Right lobe of liver (tissue), 6 donors: ENCODE data around the gene HHAT. TPM values are rescaled to one million over a fixed set of nuclear protein-coding genes. Genes with fewer than 3 reads are reported as not detected.
A peak's percentile ranks its signal among the peaks of the same experiment; 100 is the strongest.

Source experiments
- ATAC-seq, 4 donors: fragments of 200-7000 bp; cut with Tn5 transposase; one replicate each; pipeline ENCODE4 v1.9.1; 2020; ENCODE audit warnings: mild to moderate bottlenecking in 4 of 4, moderate library complexity in 4 of 4
- DNase-seq, 3 donors: peaks; one replicate each; pipeline ENCODE4 v3.0.0-alpha.2; 2020
- H3K27ac ChIP-seq, 3 donors: fragments of 200-600 bp; one replicate each; pipeline ENCODE4 v1.8.0; 2022
- H3K27me3 ChIP-seq, 2 donors: fragments of 200-600 bp; one replicate each; pipeline ENCODE4 v1.8.0; 2022
- H3K36me3 ChIP-seq, 4 donors: fragments of 200-600 bp; sonication (generic) in 1 of 4; one replicate each; pipeline versions ENCODE4 v1.5.1 to v1.8.0; 2017 to 2022; ENCODE audit warnings: control low read depth in 1 of 4
- H3K4me1 ChIP-seq, 4 donors: fragments of 200-600 bp; sonication (generic) in 1 of 4; one replicate each; pipeline versions ENCODE4 v1.5.1 to v1.8.0; 2017 to 2022; ENCODE audit warnings: control low read depth in 1 of 4
- H3K4me3 ChIP-seq, 3 donors: fragments of 200-600 bp; one replicate each; pipeline ENCODE4 v1.8.0; 2022
- H3K9me3 ChIP-seq, 4 donors: fragments of 200-600 bp; sonication (generic) in 1 of 4; one replicate each; pipeline versions ENCODE4 v1.5.1 to v1.8.0; 2017 to 2022; ENCODE audit warnings: control low read depth in 1 of 4
- POLR2A ChIP-seq: fragments of 450-650 bp; IDR thresholded peaks from one replicate; pipeline ENCODE4 v1.6.1; 2017; ENCODE audit warnings: antibody characterized with exemption, mild to moderate bottlenecking
- WGBS: methylation state at CpG from one replicate; pipeline ENCODE4 v1.1.6; 2018; ENCODE audit warnings: low coverage, low lambda C conversion rate; ENCODE audit not compliant: insufficient coverage; ENCODE audit errors: missing lambda C conversion rate; 5-methylcytosine and 5-hydroxymethylcytosine counted together
- intact Hi-C, 2 donors: fragments of 100-400 bp; cut with DNase I; formaldehyde crosslinking; loops; one replicate each; pipeline versions ENCODE4 v1.11.2 to v1.14.1; 2022
- total RNA-seq, 6 experiments: library from RNA; depleted of rRNA in 2 of 6; stranded (reverse); fragments of >200 nt in 2 of 6; fragmentation: NEBNext Ultra II Directional in 3 of 6; extraction: Animal tissue kit (Norgen Biotek cat#: 25700) in 3 of 6; gene quantifications; one replicate each; pipeline versions ENCODE4 v1.1.0 to v1.2.4, GENCODE V29; 2016 to 2023
- TF ChIP-seq, protein P1 (sequence below), 4 donors: fragments of 200-600 bp in 3 of 4; fragments of 450-650 bp in 1 of 4; IDR thresholded peaks; one replicate each; pipeline versions ENCODE4 v1.5.1 to v1.8.0; 2016 to 2022; ENCODE audit warnings: antibody characterized with exemption in 4 of 4, mild to moderate bottlenecking in 2 of 4
- donor health status: DM: no; HTN: yes; CAD: no.
- donor health status: DM: no; HTN: no; CAD: no.
- donor health status: DM: no; HTN: no; CAD: no.
- donor health status: DM: no; HTN: yes; CAD: no.
- donor health status: DM: no; HTN: yes; CAD: no.

The HHAT gene
- total RNA-seq, 6 experiments from 2014 or later = 2.2 to 4.1 (median 2.7) TPM

- TF ChIP-seq, protein P1, sequence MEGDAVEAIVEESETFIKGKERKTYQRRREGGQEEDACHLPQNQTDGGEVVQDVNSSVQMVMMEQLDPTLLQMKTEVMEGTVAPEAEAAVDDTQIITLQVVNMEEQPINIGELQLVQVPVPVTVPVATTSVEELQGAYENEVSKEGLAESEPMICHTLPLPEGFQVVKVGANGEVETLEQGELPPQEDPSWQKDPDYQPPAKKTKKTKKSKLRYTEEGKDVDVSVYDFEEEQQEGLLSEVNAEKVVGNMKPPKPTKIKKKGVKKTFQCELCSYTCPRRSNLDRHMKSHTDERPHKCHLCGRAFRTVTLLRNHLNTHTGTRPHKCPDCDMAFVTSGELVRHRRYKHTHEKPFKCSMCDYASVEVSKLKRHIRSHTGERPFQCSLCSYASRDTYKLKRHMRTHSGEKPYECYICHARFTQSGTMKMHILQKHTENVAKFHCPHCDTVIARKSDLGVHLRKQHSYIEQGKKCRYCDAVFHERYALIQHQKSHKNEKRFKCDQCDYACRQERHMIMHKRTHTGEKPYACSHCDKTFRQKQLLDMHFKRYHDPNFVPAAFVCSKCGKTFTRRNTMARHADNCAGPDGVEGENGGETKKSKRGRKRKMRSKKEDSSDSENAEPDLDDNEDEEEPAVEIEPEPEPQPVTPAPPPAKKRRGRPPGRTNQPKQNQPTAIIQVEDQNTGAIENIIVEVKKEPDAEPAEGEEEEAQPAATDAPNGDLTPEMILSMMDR (IDR thresholded peaks at IDR 0.05) = no peak
- TF ChIP-seq POLR2A = no peak
- no peak for DNase-seq
Measured at GRCh38 chr1:210384625-210385024, 55.9 kb downstream of the HHAT start.

DNA sequence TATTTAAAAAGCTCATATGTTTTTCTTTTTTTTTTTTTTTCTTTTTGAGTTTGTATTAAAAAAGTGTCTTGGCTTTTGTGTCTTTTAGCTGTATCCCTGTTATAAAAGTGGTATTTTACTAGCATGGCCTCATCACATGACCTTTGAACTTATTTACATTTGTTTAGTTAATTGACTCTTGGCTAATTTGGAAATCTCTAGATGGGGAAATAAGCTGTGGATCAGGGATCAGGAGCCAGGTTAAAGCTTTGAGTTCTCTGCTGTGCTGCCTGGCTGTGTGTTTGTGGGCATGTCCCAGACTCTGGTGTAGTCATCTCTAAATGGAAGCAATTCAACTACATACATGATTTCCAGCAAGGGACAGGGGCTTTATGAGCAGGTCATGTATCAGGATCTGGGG lies 56.5 kb downstream of the HHAT start:
- TF ChIP-seq POLR2A = no peak
- TF ChIP-seq, protein P1 (IDR thresholded peaks at IDR 0.05) = no peak
- no peaks in the 10 kb centered on the region for H3K27me3 ChIP-seq
- intact Hi-C loops = no loop called here
- peak in 1 of 3 donors; percentile 34 for DNase-seq
- no peaks in the 10 kb centered on the region for H3K36me3 ChIP-seq
- no peak overlapping the region for H3K4me3 ChIP-seq
- no peaks in the 10 kb centered on the region for H3K9me3 ChIP-seq
- ATAC-seq = peak; percentile 81 to 96 (median 92)
- H3K27ac ChIP-seq = peak overlapping the region in 1 of 3 donors; percentile 8
- H3K4me1 ChIP-seq = peaks cover 0 to 14% (median 2%) of the 10 kb centered on the region in 4 donors

More at GRCh38 chr1:210384625-210385024, 55.9 kb downstream of the HHAT start:
- Histone ChIP-seq H3K4me1 (peaks cover 0 to 14% (median 2%) of the 10 kb centered on the region in 4 donors), H3K36me3 (no peaks in the 10 kb centered on the region), H3K4me3 (no peak overlapping the region), H3K27ac (peak overlapping the region in 1 of 3 donors; percentile 37), H3K9me3 (no peaks in the 10 kb centered on the region), H3K27me3 (no peaks in the 10 kb centered on the region)
- intact Hi-C loops = no loop called here
- peak in 1 of 4 donors; percentile 19 for ATAC-seq

DNA sequence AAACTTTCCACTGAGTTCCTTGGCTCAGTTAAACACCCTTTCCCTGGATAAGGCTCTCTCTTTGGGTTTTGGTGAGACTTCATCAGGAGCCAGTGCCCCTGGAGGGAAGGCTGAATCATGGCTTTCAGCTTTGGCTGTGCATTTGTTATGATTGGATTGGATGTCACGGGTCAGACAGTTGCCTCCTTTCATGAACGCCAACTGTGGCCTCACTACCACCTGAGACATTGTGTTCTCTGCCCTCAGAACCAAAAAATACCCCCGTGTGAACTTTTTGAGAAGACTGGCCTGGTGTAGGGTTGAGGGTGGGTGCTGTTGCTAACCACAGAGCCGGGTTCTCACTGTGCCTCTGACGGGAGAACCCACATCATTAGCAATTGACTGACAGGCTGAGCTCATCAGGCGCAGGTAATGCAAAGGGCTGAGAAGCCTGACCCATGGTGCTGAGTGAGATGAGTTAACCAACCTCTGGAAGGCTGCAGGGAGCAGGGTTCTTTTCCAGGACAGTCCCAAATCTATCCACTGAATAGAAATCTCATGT lies 65.6 kb downstream of the HHAT start:
- 100% methylated on average over 1 of the region's 6 CpGs for WGBS
- ATAC-seq (no peak), DNase-seq (no peak)
- no peak overlapping the region for H3K27ac ChIP-seq
- no peaks in the 10 kb centered on the region for H3K27me3 ChIP-seq
- no peak overlapping the region for H3K4me3 ChIP-seq
- intact Hi-C loops = no loop called here
- no peaks in the 10 kb centered on the region for H3K36me3 ChIP-seq
- H3K9me3 ChIP-seq = no peaks in the 10 kb centered on the region
- no peaks in the 10 kb centered on the region for H3K4me1 ChIP-seq
- TF ChIP-seq, protein P1 (IDR thresholded peaks at IDR 0.05) = no peak
- no peak for TF ChIP-seq POLR2A

GRCh38 chr1:210396541-210396940 lies 67.8 kb downstream of the HHAT start:
- Histone ChIP-seq H3K36me3 (no peaks in the 10 kb centered on the region), H3K27ac (no peak overlapping the region), H3K4me3 (no peak overlapping the region), H3K27me3 (no peaks in the 10 kb centered on the region), H3K4me1 (no peaks in the 10 kb centered on the region), H3K9me3 (no peaks in the 10 kb centered on the region)
- TF ChIP-seq, protein P1 (IDR thresholded peaks at IDR 0.05) = no peak
- TF ChIP-seq POLR2A = no peak
- 80% methylated on average over 1 of the region's 1 CpG for WGBS
- intact Hi-C loops = no loop called here
- ATAC-seq = no peak
- DNase-seq = no peak

DNA sequence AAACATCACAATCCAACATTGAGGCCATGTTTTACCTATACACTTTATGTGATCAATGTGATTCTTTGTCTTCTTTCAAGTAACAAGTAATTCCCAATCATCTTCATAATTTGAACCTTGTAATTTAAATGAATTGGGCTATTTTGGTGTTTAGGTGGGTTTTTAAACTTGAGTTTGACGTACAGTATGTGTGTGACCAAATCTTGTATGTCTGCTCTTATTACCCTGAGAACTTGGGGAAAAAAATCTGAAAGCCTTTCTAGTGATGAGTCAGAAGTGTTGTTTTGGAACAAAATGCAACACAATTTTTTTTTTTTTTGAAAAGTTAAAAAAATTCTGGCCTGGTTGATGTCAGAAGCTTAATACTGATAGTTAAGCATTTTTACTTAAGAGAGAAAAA lies 68.5 kb downstream of the HHAT start:
- Histone ChIP-seq H3K4me1 (no peaks in the 10 kb centered on the region), H3K4me3 (no peak overlapping the region), H3K27ac (no peak overlapping the region), H3K27me3 (no peaks in the 10 kb centered on the region), H3K9me3 (no peaks in the 10 kb centered on the region), H3K36me3 (no peaks in the 10 kb centered on the region)
- ATAC-seq = no peak
- intact Hi-C loops = no loop called here
- no peak for TF ChIP-seq POLR2A
- TF ChIP-seq, protein P1 (IDR thresholded peaks at IDR 0.05) = no peak
- DNase-seq = no peak
- WGBS = 88% methylated on average over 1 of the region's 1 CpG
